ENCODE data around the gene LAPTM4A.

Gene LAPTM4A

DNA sequence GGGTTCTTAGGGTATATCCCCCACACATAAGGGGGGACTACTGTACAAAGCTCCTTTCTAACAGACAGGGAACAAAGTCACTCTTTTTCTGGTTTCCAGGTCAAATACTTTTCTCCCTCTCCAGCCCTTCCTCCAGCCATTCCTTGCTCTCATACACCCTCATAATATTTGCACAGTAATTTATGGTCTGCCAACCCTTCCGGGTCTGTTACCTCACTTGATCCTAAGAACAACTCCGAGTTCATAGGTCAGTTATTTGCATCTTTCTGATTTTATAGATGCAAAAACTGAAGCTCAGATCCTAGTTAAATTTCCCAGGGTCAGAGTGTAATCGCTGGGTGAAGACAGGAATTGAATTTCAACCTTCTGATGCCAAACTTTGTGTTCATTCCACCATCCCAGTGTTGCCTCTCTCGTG is 24.2 kb downstream of the LAPTM4A start:
- TF ChIP-seq CTCF (IDR thresholded peaks at IDR 0.05; ENCODE audit: insufficient read depth, low read length, poor library complexity, severe bottlenecking), result no peak
- no peak for DNase-seq (ENCODE audit: extremely low read depth, insufficient read length)
- Histone ChIP-seq H3K27me3 (replicated peaks; ENCODE audit: control insufficient read depth, insufficient read depth, low read length) (no peaks in the 10 kb centered on the region), H3K36me3 (ENCODE audit: control insufficient read depth, insufficient read depth, low read length) (peaks cover 2% of the 10 kb centered on the region), H3K4me3 (replicated peaks; ENCODE audit: low read depth, low read length) (no peak overlapping the region)

- H3K36me3 ChIP-seq (ENCODE audit: control insufficient read depth, insufficient read depth, low read length), result peaks cover 1% of the 10 kb centered on the region
- no peak for TF ChIP-seq CTCF (IDR thresholded peaks at IDR 0.05; ENCODE audit: insufficient read depth, low read length, poor library complexity, severe bottlenecking)
- H3K4me3 ChIP-seq (replicated peaks; ENCODE audit: low read depth, low read length), result no peak overlapping the region
- no peak for DNase-seq (ENCODE audit: extremely low read depth, insufficient read length)
- no peaks in the 10 kb centered on the region for H3K27me3 ChIP-seq (replicated peaks; ENCODE audit: control insufficient read depth, insufficient read depth, low read length)
These were observed 26.2 kb downstream of the LAPTM4A start for GRCh38 chr2:20025065-20025786.

DNA sequence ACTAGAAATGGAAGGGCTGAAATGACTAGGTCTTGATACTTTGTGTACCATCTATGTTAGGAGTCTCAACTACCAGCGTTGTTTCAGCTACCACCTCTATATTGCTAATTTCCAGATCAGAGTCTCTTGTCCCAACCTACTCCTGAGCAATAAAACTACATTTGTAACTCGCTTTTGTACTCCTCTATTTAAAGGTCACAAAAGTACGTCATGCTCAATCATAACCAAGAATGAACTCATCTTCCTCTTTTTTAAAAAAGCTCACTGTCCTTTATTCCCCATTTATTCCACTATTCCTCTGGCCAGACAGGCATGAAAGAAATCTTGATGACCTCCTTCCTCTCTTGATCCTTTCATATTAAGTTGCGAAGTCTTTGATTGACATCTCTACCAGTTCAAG is 27.7 kb downstream of the LAPTM4A start:
- TF ChIP-seq CTCF (IDR thresholded peaks at IDR 0.05; ENCODE audit: insufficient read depth, low read length, poor library complexity, severe bottlenecking), result no peak
- H3K36me3 ChIP-seq (ENCODE audit: control insufficient read depth, insufficient read depth, low read length), result no peaks in the 10 kb centered on the region; the same call in none of the 2 replicates
- no peaks in the 10 kb centered on the region for H3K27me3 ChIP-seq (replicated peaks; ENCODE audit: control insufficient read depth, insufficient read depth, low read length)
- no peak overlapping the region for H3K4me3 ChIP-seq (replicated peaks; ENCODE audit: low read depth, low read length)
- DNase-seq (ENCODE audit: extremely low read depth, insufficient read length), result no peak

DNA sequence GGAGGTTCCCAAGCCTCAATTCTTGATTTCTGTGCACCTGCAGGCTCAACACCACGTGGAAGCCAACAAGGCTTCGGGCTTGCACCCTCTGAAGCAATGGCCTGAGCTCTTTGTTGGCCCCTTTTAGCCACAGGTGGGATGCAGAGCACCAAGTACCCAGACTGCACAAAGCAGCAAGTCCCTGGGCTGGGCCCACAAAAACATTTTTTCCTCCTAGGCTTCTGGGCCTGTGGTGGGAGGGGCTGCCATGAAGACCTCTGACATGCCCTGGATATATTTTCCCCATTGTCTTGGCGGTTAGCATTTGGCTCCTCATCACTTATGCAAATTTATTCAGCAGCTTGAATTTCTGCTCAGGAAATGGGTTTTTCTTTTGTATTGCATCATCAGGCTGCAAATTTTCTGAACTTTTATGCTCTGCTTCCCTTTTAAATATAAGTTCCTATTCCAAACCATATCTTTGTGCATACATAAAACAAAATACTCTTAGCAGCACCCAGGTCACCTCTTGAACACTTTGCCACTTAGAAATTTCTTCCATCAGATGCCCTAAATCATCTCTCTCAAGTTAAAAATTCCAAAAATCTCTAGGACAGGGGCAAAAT is 29.9 kb downstream of the LAPTM4A start:
- Histone ChIP-seq H3K4me3 (replicated peaks; ENCODE audit: low read depth, low read length) (no peak overlapping the region), H3K36me3 (ENCODE audit: control insufficient read depth, insufficient read depth, low read length) (no peaks in the 10 kb centered on the region), H3K27me3 (replicated peaks; ENCODE audit: control insufficient read depth, insufficient read depth, low read length) (no peaks in the 10 kb centered on the region)
- no peak for DNase-seq (ENCODE audit: extremely low read depth, insufficient read length)
- no peak for TF ChIP-seq CTCF (IDR thresholded peaks at IDR 0.05; ENCODE audit: insufficient read depth, low read length, poor library complexity, severe bottlenecking)

DNA sequence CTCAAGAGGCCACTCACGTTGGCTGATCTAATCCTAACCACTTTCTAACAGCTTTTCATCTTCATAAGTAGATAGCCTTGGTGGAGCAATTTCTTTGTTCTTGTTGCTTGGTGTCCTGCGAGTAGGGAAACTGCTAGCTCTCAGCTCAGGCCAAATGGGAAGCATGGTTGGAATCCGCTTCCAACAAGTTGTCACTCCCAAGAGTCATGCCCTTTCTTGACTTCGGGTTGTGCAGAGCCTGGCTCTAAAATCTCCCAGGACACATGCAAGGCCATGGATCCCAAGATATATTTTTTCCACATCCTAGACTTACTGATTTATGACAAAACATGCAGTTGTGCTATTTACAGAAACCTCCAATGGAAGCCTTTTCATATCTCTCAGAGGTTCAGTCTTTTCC is 31.7 kb downstream of the LAPTM4A start:
- Histone ChIP-seq H3K36me3 (ENCODE audit: control insufficient read depth, insufficient read depth, low read length) (no peaks in the 10 kb centered on the region), H3K27me3 (replicated peaks; ENCODE audit: control insufficient read depth, insufficient read depth, low read length) (no peaks in the 10 kb centered on the region), H3K4me3 (replicated peaks; ENCODE audit: low read depth, low read length) (no peak overlapping the region)
- no peak for TF ChIP-seq CTCF (IDR thresholded peaks at IDR 0.05; ENCODE audit: insufficient read depth, low read length, poor library complexity, severe bottlenecking)
- DNase-seq (ENCODE audit: extremely low read depth, insufficient read length), result no peak

Measured in GM06990 (cell line).